Lower lobe of right lung (tissue), 2 donors: Measurements from ENCODE around the gene YY1AP1. TPM values are rescaled to one million over a fixed set of nuclear protein-coding genes. Genes with fewer than 3 reads are reported as not detected.
"Not testable (repeated sequence)": the region's sequence is repeated elsewhere in the genome, so short reads cannot be mapped to it uniquely, and the experiment has no call there.

Experiments
- ATAC-seq, 2 donors: fragments of 200-7000 bp; cut with Tn5 transposase; one replicate each; pipeline ENCODE4 v1.9.1; 2020 to 2022; ENCODE audit warnings: mild to moderate bottlenecking in 2 of 2, moderate library complexity in 2 of 2
- DNase-seq: peaks from one replicate; pipeline ENCODE4 v3.0.0-alpha.2; 2020
- H3K27ac ChIP-seq: fragments of 200-600 bp; one replicate; pipeline ENCODE4 v1.8.0; 2022
- H3K27me3 ChIP-seq: fragments of 200-600 bp; one replicate; pipeline ENCODE4 v1.8.0; 2022; ENCODE audit warnings: low read depth
- H3K36me3 ChIP-seq: fragments of 200-600 bp; one replicate; pipeline ENCODE4 v1.8.0; 2022; ENCODE audit warnings: mild to moderate bottlenecking
- H3K4me1 ChIP-seq: fragments of 200-600 bp; one replicate; pipeline ENCODE4 v1.8.0; 2022
- H3K4me3 ChIP-seq: fragments of 200-600 bp; one replicate; pipeline ENCODE4 v1.8.0; 2022; ENCODE audit warnings: mild to moderate bottlenecking
- H3K9me3 ChIP-seq: fragments of 200-600 bp; one replicate; pipeline ENCODE4 v1.8.0; 2022
- CTCF ChIP-seq: fragments of 200-600 bp; IDR thresholded peaks from one replicate; pipeline ENCODE4 v1.8.0; 2022; ENCODE audit warnings: antibody characterized with exemption, mild to moderate bottlenecking
- intact Hi-C: fragments of 100-400 bp; cut with DNase I; formaldehyde crosslinking; loops from one replicate; pipeline ENCODE4 v1.11.0; 2022
- total RNA-seq: library from RNA; stranded (reverse); fragmentation: NEBNext Ultra II Directional; extraction: Animal tissue kit (Norgen Biotek cat#: 25700); gene quantifications from one replicate; pipeline ENCODE4 v1.2.1, GENCODE V29; 2021
- donor health status: DM: no; HTN: yes; CAD: no; lungs with severe emphysema.

YY1AP1 gene
- total RNA-seq, 1 donor from 2014 or later = 55.3 TPM

DNA sequence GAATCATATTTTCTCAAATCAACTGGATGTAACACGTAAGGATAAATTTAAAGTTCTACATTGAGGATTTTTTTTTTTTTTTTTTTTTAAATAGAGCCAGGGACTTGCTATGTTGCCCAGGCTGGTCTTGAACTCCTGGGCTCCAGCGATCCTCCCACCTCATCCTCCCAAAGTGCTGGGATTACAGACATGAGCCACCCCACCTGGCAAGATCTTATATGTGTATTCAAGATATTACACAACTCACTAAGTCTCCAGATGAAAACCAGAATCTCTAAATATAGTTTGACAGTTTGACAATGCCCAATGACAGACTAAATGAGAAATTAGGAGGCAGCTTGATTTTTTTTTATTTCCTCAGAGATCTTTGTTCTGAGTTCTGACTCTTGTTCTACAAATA, 6.8 kb downstream of the YY1AP1 start:
- Histone ChIP-seq H3K27ac (no peak overlapping the region), H3K36me3 (peaks cover 48% of the 10 kb centered on the region)
- intact Hi-C loops = no loop called here

GRCh38 chr1:155680531-155680930, 8.0 kb downstream of the YY1AP1 start:
- intact Hi-C loops = no loop called here

More for the DNA sequence above, 6.8 kb downstream of the YY1AP1 start:
- no peaks in the 10 kb centered on the region for H3K9me3 ChIP-seq
- TF ChIP-seq CTCF = no peak
- peaks cover 38% of the 10 kb centered on the region for H3K4me1 ChIP-seq
- DNase-seq = no peak
- no peaks in the 10 kb centered on the region for H3K27me3 ChIP-seq
- no peak for ATAC-seq
- no peak overlapping the region for H3K4me3 ChIP-seq

GRCh38 chr1:155678992-155679391, 9.6 kb downstream of the YY1AP1 start:
- H3K4me3 ChIP-seq, ATAC-seq, H3K9me3 ChIP-seq, H3K27ac ChIP-seq, DNase-seq, H3K27me3 ChIP-seq, intact Hi-C loops: not testable (repeated sequence)
- peaks cover 11% of the 10 kb centered on the region for H3K4me1 ChIP-seq
- H3K36me3 ChIP-seq = peaks cover 76% of the 10 kb centered on the region

More at GRCh38 chr1:155680531-155680930, 8.0 kb downstream of the YY1AP1 start:
- Histone ChIP-seq H3K27ac (no peak overlapping the region), H3K4me3 (no peak overlapping the region), H3K4me1 (peaks cover 26% of the 10 kb centered on the region), H3K9me3 (no peaks in the 10 kb centered on the region), H3K36me3 (peaks cover 61% of the 10 kb centered on the region), H3K27me3 (no peaks in the 10 kb centered on the region)
- no peak for DNase-seq
- ATAC-seq = no peak
- TF ChIP-seq CTCF = no peak

DNA sequence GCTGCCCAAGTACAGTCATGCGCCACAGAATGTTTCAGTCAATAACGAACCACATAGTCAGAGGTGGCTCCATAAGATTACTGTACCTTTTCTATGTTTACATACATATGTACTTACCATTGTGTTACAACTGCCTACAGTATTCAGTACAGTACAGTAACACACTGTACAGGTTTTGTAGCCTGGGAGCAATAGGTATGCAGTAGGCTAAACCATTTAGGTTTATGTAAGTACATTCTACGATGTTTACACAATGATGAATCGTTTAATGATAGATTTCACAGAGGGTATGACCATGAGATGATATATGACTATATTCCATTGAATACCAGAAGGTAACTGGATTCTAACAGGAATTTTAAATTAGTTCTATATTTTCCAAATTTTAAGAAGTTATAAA, 10.5 kb downstream of the YY1AP1 start:
- no peak overlapping the region for H3K4me3 ChIP-seq
- ATAC-seq = no peak
- no peak overlapping the region for H3K27ac ChIP-seq
- H3K36me3 ChIP-seq = peaks cover 86% of the 10 kb centered on the region
- TF ChIP-seq CTCF = no peak
- H3K9me3 ChIP-seq = no peaks in the 10 kb centered on the region
- no peak for DNase-seq
- intact Hi-C loops = no loop called here
- no peaks in the 10 kb centered on the region for H3K27me3 ChIP-seq
- H3K4me1 ChIP-seq = peaks cover 1% of the 10 kb centered on the region

- H3K4me1 ChIP-seq = no peaks in the 10 kb centered on the region
- ATAC-seq = no peak
- no peak for TF ChIP-seq CTCF
- no peak overlapping the region for H3K4me3 ChIP-seq
- H3K9me3 ChIP-seq = no peaks in the 10 kb centered on the region
- no peak for DNase-seq
- no peaks in the 10 kb centered on the region for H3K27me3 ChIP-seq
- intact Hi-C loops = no loop called here
- peaks cover 100% of the 10 kb centered on the region for H3K36me3 ChIP-seq
- no peak overlapping the region for H3K27ac ChIP-seq
Measured at GRCh38 chr1:155673003-155673402, 15.6 kb downstream of the YY1AP1 start.

- Histone ChIP-seq H3K27ac (no peak overlapping the region), H3K4me3 (no peak overlapping the region), H3K9me3 (no peaks in the 10 kb centered on the region), H3K4me1 (no peaks in the 10 kb centered on the region), H3K36me3 (peaks cover 100% of the 10 kb centered on the region), H3K27me3 (no peaks in the 10 kb centered on the region)
- DNase-seq = no peak
- no peak for TF ChIP-seq CTCF
- ATAC-seq = no peak
- intact Hi-C loops = no loop called here
Measured at GRCh38 chr1:155671750-155672149, 16.8 kb downstream of the YY1AP1 start.
